ENCODE data around the gene SH3GL3.

Gene SH3GL3

GRCh38 chr15:83503595-83504364 lies 56.6 kb downstream of the SH3GL3 start:
- no peak for DNase-seq
- TF ChIP-seq POLR2A (IDR thresholded peaks at IDR 0.05; ENCODE audit: low read length), result no peak
- no peak for TF ChIP-seq GATA1 (IDR thresholded peaks at IDR 0.05; ENCODE audit: low read depth, low read length)

- DNase-seq, result no peak
- TF ChIP-seq POLR2A (IDR thresholded peaks at IDR 0.05; ENCODE audit: low read length) (no peak), GATA1 (IDR thresholded peaks at IDR 0.05; ENCODE audit: low read depth, low read length) (no peak)
These were observed 57.2 kb downstream of the SH3GL3 start for GRCh38 chr15:83504365-83504764.

- no peak for DNase-seq
- TF ChIP-seq GATA1 (IDR thresholded peaks at IDR 0.05; ENCODE audit: low read depth, low read length), result no peak
- TF ChIP-seq POLR2A (IDR thresholded peaks at IDR 0.05; ENCODE audit: low read length), result no peak
These were observed 62.9 kb downstream of the SH3GL3 start for GRCh38 chr15:83510001-83510400.

GRCh38 chr15:83512459-83512858 lies 65.3 kb downstream of the SH3GL3 start:
- no peak for TF ChIP-seq POLR2A (IDR thresholded peaks at IDR 0.05; ENCODE audit: low read length)
- TF ChIP-seq GATA1 (IDR thresholded peaks at IDR 0.05; ENCODE audit: low read depth, low read length), result no peak
- DNase-seq, result no peak

- TF ChIP-seq GATA1 (IDR thresholded peaks at IDR 0.05; ENCODE audit: low read depth, low read length) (no peak), POLR2A (IDR thresholded peaks at IDR 0.05; ENCODE audit: low read length) (no peak)
- no peak for DNase-seq
These were observed 67.4 kb downstream of the SH3GL3 start for GRCh38 chr15:83514584-83514983.

- TF ChIP-seq POLR2A (IDR thresholded peaks at IDR 0.05; ENCODE audit: low read length) (no peak), GATA1 (IDR thresholded peaks at IDR 0.05; ENCODE audit: low read depth, low read length) (no peak)
- no peak for DNase-seq
These were observed 68.0 kb downstream of the SH3GL3 start for GRCh38 chr15:83515164-83515563.

GRCh38 chr15:83516935-83517334 lies 69.8 kb downstream of the SH3GL3 start:
- DNase-seq, result no peak
- no peak for TF ChIP-seq POLR2A (IDR thresholded peaks at IDR 0.05; ENCODE audit: low read length)
- no peak for TF ChIP-seq GATA1 (IDR thresholded peaks at IDR 0.05; ENCODE audit: low read depth, low read length)

GRCh38 chr15:83526319-83526718 lies 79.2 kb downstream of the SH3GL3 start:
- TF ChIP-seq POLR2A (IDR thresholded peaks at IDR 0.05; ENCODE audit: low read length), result no peak
- no peak for TF ChIP-seq GATA1 (IDR thresholded peaks at IDR 0.05; ENCODE audit: low read depth, low read length)
- DNase-seq, result no peak

- no peak for DNase-seq
- TF ChIP-seq POLR2A (IDR thresholded peaks at IDR 0.05; ENCODE audit: low read length) (no peak), GATA1 (IDR thresholded peaks at IDR 0.05; ENCODE audit: low read depth, low read length) (no peak)
These were observed 86.3 kb downstream of the SH3GL3 start for GRCh38 chr15:83533410-83533962.

- no peak for DNase-seq
- TF ChIP-seq GATA1 (IDR thresholded peaks at IDR 0.05; ENCODE audit: low read depth, low read length) (no peak), POLR2A (IDR thresholded peaks at IDR 0.05; ENCODE audit: low read length) (no peak)
These were observed 90.5 kb downstream of the SH3GL3 start for GRCh38 chr15:83537606-83538005.

- DNase-seq, result no peak
- TF ChIP-seq GATA1 (IDR thresholded peaks at IDR 0.05; ENCODE audit: low read depth, low read length) (no peak), POLR2A (IDR thresholded peaks at IDR 0.05; ENCODE audit: low read length) (no peak)
These were observed 91.5 kb downstream of the SH3GL3 start for GRCh38 chr15:83538682-83539081.

- DNase-seq, result no peak
- TF ChIP-seq GATA1 (IDR thresholded peaks at IDR 0.05; ENCODE audit: low read depth, low read length) (no peak), POLR2A (IDR thresholded peaks at IDR 0.05; ENCODE audit: low read length) (no peak)
These were observed 98.8 kb downstream of the SH3GL3 start for GRCh38 chr15:83545804-83546511.

- DNase-seq, result no peak
- TF ChIP-seq GATA1 (IDR thresholded peaks at IDR 0.05; ENCODE audit: low read depth, low read length) (no peak), POLR2A (IDR thresholded peaks at IDR 0.05; ENCODE audit: low read length) (no peak)
These were observed 99.4 kb downstream of the SH3GL3 start for GRCh38 chr15:83546512-83546888.

- no peak for DNase-seq
- TF ChIP-seq POLR2A (IDR thresholded peaks at IDR 0.05; ENCODE audit: low read length) (no peak), GATA1 (IDR thresholded peaks at IDR 0.05; ENCODE audit: low read depth, low read length) (no peak)
These were observed 100.0 kb downstream of the SH3GL3 start for GRCh38 chr15:83547168-83547567.
